Uterus (tissue), 4 donors: ENCODE results near the gene CADPS2. TPM values are rescaled to one million over a fixed set of nuclear protein-coding genes. Genes with fewer than 3 reads are reported as not detected.

Source experiments
- DNase-seq, 2 donors: peaks; one replicate each; pipeline ENCODE4 v3.0.0-alpha.2; 2019 to 2020
- H3K27ac ChIP-seq, 2 donors: fragments of 200-600 bp; sonication (generic); 1 replicate in 1 of 2; 2 replicates in 1 of 2; pipeline ENCODE4 v1.5.1; 2016 to 2018
- H3K27me3 ChIP-seq, 2 donors: fragments of 200-600 bp; sonication (generic); one replicate each; pipeline ENCODE4 v1.5.1; 2018 to 2019; ENCODE audit warnings: control low read depth in 1 of 2
- H3K36me3 ChIP-seq, 2 donors: fragments of 200-600 bp; sonication (generic); one replicate each; pipeline ENCODE4 v1.5.1; 2019; ENCODE audit warnings: control low read depth in 1 of 2
- H3K4me1 ChIP-seq, 2 donors: fragments of 200-600 bp; sonication (generic); one replicate each; pipeline ENCODE4 v1.5.1; 2018 to 2019; ENCODE audit warnings: control low read depth in 1 of 2
- H3K4me3 ChIP-seq, 2 donors: fragments of 200-600 bp; sonication (generic); 1 replicate in 1 of 2; 2 replicates in 1 of 2; pipeline ENCODE4 v1.5.1; 2018 to 2019; ENCODE audit warnings: mild to moderate bottlenecking in 1 of 2
- H3K9me3 ChIP-seq, 2 donors: fragments of 200-600 bp; sonication (generic); one replicate each; pipeline ENCODE4 v1.5.1; 2019; ENCODE audit warnings: control low read depth in 1 of 2
- CTCF ChIP-seq, 4 experiments: fragments of 200-600 bp in 2 of 4; fragments of 450-650 bp in 2 of 4; sonication (generic) in 2 of 4; IDR thresholded peaks; one replicate each; pipeline ENCODE4 v1.5.1; 2016 to 2019; ENCODE audit warnings: antibody characterized with exemption in 4 of 4, mild to moderate bottlenecking in 2 of 4, moderate library complexity in 1 of 4
- POLR2A ChIP-seq, 2 donors: fragments of 450-650 bp; IDR thresholded peaks; one replicate each; pipeline ENCODE4 v1.6.1; 2016; ENCODE audit warnings: antibody characterized with exemption in 2 of 2, mild to moderate bottlenecking in 1 of 2, moderate library complexity in 1 of 2
- intact Hi-C: fragments of 100-400 bp; cut with DNase I; formaldehyde crosslinking; loops from one replicate; pipeline ENCODE4 v1.15.1; 2023; ENCODE audit warnings: low total_unique reads
- total RNA-seq, 4 donors: library from RNA; depleted of rRNA in 3 of 4; stranded (reverse); fragments of >200 nt in 3 of 4; gene quantifications; one replicate each; pipeline versions ENCODE4 v1.1.0 to v1.2.4, GENCODE V29; 2014 to 2023
- donor health status: DM: yes; HTN: yes; CAD: no.

The CADPS2 gene
- total RNA-seq, 4 donors from 2014 or later, result 11.5 to 119 (median 36.8) TPM

- H3K4me1 ChIP-seq, result peaks cover 0 to 5% of the 10 kb centered on the region in 2 donors
- TF ChIP-seq POLR2A (IDR thresholded peaks at IDR 0.05), result no peak
- TF ChIP-seq CTCF (IDR thresholded peaks at IDR 0.05), result no peak
Measured at GRCh38 chr7:122677149-122677548, 209.1 kb downstream of the CADPS2 start.

GRCh38 chr7:122676466-122676865 is 209.8 kb downstream of the CADPS2 start:
- Histone ChIP-seq H3K36me3 (no peaks in the 10 kb centered on the region), H3K27me3 (no peaks in the 10 kb centered on the region), H3K4me3 (no peak overlapping the region), H3K4me1 (peaks cover 0 to 5% of the 10 kb centered on the region in 2 donors), H3K27ac (no peak overlapping the region), H3K9me3 (no peaks in the 10 kb centered on the region)
- intact Hi-C loops, result no loop called here
- DNase-seq, result no peak
- TF ChIP-seq CTCF (IDR thresholded peaks at IDR 0.05), result no peak

More at GRCh38 chr7:122677149-122677548, 209.1 kb downstream of the CADPS2 start:
- Histone ChIP-seq H3K27ac (no peak overlapping the region), H3K4me3 (no peak overlapping the region), H3K27me3 (no peaks in the 10 kb centered on the region), H3K36me3 (no peaks in the 10 kb centered on the region), H3K9me3 (no peaks in the 10 kb centered on the region)
- intact Hi-C loops, result no loop called here
- DNase-seq, result no peak

- H3K4me1 ChIP-seq, result peaks cover 0 to 5% of the 10 kb centered on the region in 2 donors
- H3K9me3 ChIP-seq, result no peaks in the 10 kb centered on the region
- no peak for DNase-seq
- intact Hi-C loops, result no loop called here
- no peak overlapping the region for H3K4me3 ChIP-seq
- no peaks in the 10 kb centered on the region for H3K27me3 ChIP-seq
- H3K36me3 ChIP-seq, result no peaks in the 10 kb centered on the region
- H3K27ac ChIP-seq, result no peak overlapping the region
- TF ChIP-seq CTCF (IDR thresholded peaks at IDR 0.05) (no peak), POLR2A (IDR thresholded peaks at IDR 0.05) (no peak)
Measured at GRCh38 chr7:122675621-122676020, 210.6 kb downstream of the CADPS2 start.

- Histone ChIP-seq H3K9me3 (no peaks in the 10 kb centered on the region), H3K36me3 (no peaks in the 10 kb centered on the region), H3K4me1 (peaks cover 0 to 5% of the 10 kb centered on the region in 2 donors), H3K4me3 (no peak overlapping the region), H3K27ac (peak overlapping the region in 1 of 2 donors; percentile 46), H3K27me3 (no peaks in the 10 kb centered on the region)
- TF ChIP-seq POLR2A (IDR thresholded peaks at IDR 0.05), result no peak
- TF ChIP-seq CTCF (IDR thresholded peaks at IDR 0.05), result no peak
- intact Hi-C loops, result no loop called here
- no peak for DNase-seq
Measured at GRCh38 chr7:122675011-122675410, 211.2 kb downstream of the CADPS2 start.

- peak overlapping the region in 1 of 2 donors; percentile 46 for H3K27ac ChIP-seq
- no peak for DNase-seq
- H3K4me1 ChIP-seq, result peaks cover 0 to 5% of the 10 kb centered on the region in 2 donors
- no peak overlapping the region for H3K4me3 ChIP-seq
- TF ChIP-seq CTCF (IDR thresholded peaks at IDR 0.05) (no peak), POLR2A (IDR thresholded peaks at IDR 0.05) (no peak)
- no peaks in the 10 kb centered on the region for H3K27me3 ChIP-seq
- intact Hi-C loops, result no loop called here
- H3K9me3 ChIP-seq, result no peaks in the 10 kb centered on the region
- no peaks in the 10 kb centered on the region for H3K36me3 ChIP-seq
Measured at GRCh38 chr7:122674502-122674901, 211.8 kb downstream of the CADPS2 start.
